GM13976 (cell line): ENCODE results near the gene TIPIN.

Source experiments
- DNase-seq: peaks from one replicate; pipeline ENCODE4 v3.0.0; 2012; ENCODE audit warnings: low spot score
- CTCF ChIP-seq: IDR thresholded peaks from 2 replicates; pipeline ENCODE4 v1.5.1; 2012; ENCODE audit warnings: borderline replicate concordance, mild to moderate bottlenecking; ENCODE audit not compliant: insufficient read depth; ENCODE audit errors: extremely low read depth, missing control alignments, control extremely low read depth
- in situ Hi-C: fragments of 300-500 bp; cut with MboI; formaldehyde crosslinking; loops from one replicate; pipeline ENCODE4 v1.12.0; 2022; ENCODE audit warnings: low sequenced_read_pairs, mixed read lengths, inconsistent platforms; ENCODE audit not compliant: unreplicated experiment

The TIPIN gene

GRCh38 chr15:66390678-66391077 is 34.2 kb upstream of the TIPIN start:
- no peak for DNase-seq
- in situ Hi-C loops: no loop called here
- TF ChIP-seq CTCF: no peak

DNA sequence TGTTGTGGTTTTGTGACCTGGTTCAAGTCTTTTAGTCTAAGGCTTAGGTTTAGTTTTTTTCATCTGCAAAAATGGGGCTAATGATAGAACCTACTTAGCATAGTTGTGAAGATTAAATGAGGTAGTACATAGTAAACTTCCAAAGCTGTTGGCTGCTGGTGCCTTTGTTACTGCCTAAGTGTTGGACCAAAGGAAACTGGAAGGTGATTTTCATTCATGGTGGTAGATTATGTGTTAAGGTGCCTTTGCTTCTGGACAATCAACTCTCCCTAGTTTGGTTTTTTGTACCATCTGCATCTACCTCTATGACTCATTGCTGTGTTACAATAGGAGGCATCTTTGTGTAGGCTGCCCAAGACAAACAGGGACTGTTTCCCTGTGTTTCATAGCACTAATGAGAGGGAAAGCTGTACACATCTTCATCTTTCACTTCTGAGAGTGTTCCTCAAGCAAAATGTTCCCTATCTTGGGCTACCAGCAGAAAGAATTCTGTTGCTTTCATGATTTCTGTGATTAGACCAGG is 33.4 kb upstream of the TIPIN start:
- in situ Hi-C loops: loop anchor here (10.0 kb wide), 1 partner anchor 105 kb away; the partner anchor contains the start of gene SNAPC5
- no peak for DNase-seq
- TF ChIP-seq CTCF: no peak

- no peak for DNase-seq
- in situ Hi-C loops: loop anchor here (10.0 kb wide), 1 partner anchor 106 kb away; the partner anchor contains the start of gene SNAPC5
- TF ChIP-seq CTCF: no peak
Measured at GRCh38 chr15:66389098-66389858, 32.8 kb upstream of the TIPIN start.

DNA sequence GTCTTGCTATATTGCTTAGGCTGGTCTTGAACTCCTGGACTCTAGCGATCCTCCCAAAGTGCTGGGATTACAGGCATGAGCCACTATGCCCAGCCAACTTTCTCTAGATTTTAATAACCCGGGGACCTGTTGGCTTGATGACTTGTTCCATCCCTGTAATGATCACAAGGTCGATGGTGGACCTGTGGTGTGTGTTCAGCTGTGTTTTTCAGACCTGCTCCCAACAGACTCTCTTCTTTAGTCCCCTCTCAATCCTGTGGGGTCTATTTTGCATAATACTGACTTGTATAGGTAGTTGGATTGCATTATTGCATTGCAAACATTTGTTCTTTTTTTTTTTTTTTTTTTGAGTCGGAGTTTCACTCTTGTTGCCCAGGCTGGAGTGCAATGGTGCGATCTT is 32.1 kb upstream of the TIPIN start:
- TF ChIP-seq CTCF: no peak
- DNase-seq: no peak
- in situ Hi-C loops: loop anchor here (10.0 kb wide), 1 partner anchor 106 kb away; the partner anchor contains the start of gene SNAPC5

- DNase-seq: no peak
- in situ Hi-C loops: loop anchor here (10.0 kb wide), 1 partner anchor 107 kb away; the partner anchor contains the start of gene SNAPC5
Measured at GRCh38 chr15:66388043-66388363, 31.5 kb upstream of the TIPIN start.

DNA sequence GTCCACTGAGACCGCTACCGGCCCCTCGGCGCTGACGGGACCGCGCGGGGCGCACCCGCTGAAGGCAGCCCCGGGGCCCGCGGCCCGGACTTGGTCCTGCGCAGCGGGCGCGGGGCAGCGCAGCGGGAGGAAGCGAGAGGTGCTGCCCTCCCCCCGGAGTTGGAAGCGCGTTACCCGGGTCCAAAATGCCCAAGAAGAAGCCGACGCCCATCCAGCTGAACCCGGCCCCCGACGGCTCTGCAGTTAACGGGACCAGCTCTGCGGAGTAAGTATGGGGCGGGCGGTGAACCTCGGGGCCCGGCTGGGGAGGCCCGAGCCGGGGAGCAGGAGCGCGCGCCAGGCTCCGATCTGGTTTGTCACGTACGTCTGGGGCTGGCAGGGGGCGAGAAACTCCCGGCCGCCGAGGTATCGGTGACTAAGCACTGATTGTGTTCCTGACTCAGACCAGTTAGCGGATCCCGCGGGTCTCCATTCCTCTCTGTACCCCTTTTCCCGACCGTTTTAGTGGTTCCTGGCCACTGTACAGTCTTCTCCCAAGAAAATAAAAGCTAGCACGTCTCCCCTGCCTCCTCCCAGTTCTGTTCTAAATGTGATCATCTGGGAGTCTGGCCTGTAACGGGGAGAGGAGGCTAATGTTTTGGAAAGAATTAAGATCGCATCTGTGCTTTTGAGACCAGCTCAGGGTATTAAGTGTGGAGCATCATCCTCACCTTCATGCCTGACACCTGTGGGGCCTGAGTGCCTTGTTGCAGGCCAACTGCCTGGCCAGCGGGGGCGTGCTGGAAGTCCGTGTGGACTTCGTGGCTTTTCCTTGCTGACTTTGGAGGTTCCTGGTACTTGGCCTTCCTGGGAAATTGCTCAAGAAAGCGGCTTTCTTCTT is 30.9 kb upstream of the TIPIN start:
- DNase-seq: peak; percentile 60
- TF ChIP-seq CTCF: peak; percentile 36
- in situ Hi-C loops: loop anchor here (10.0 kb wide), 1 partner anchor 107 kb away; the partner anchor contains the start of gene SNAPC5

More at GRCh38 chr15:66388043-66388363, 31.5 kb upstream of the TIPIN start:
- TF ChIP-seq CTCF: no peak
